C4-2B (cell line): ENCODE results near the gene ZMYND15.

Source experiments
- ZFX ChIP-seq: fragments of 450-650 bp; IDR thresholded peaks from 2 replicates; pipeline ENCODE4 v1.6.1; 2017
- TF ChIP-seq, protein P1 (sequence below): fragments of 450-650 bp; conservative IDR thresholded peaks from 2 replicates; pipeline ENCODE4 v1.5.1; 2017; ENCODE audit warnings: mild to moderate bottlenecking

DNA sequence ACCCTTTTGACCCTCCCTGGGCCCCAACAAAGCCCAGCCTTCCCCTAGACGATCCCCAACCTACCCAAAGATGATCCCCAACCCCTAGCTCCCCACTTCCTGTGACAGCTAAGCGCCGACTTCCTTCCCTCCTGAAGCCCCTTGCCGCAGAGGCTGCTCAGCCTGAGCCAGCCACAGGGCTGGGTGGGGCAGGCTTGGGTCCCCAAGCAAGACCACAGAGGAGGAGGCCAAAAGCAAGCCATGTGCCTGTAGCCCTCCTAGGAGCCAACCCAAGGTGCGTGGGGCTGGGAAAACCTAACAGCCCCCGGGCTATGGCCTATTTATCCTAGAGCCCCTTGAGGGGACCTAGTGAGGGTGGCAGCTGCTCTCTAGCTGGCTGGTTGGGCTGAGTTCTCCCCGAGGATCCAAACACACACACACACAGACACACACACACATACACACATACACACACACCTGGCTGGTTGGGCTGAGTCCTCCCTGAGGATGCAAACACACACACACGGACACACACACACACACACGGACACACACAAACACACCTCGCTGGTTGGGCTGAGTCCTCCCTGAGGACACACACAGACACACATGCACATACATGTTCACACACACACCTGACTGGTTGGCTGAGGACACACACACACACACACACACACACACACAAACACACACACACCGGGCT lies 24.4 kb upstream of the ZMYND15 start:
- no peak for TF ChIP-seq ZFX
- TF ChIP-seq, protein P1, sequence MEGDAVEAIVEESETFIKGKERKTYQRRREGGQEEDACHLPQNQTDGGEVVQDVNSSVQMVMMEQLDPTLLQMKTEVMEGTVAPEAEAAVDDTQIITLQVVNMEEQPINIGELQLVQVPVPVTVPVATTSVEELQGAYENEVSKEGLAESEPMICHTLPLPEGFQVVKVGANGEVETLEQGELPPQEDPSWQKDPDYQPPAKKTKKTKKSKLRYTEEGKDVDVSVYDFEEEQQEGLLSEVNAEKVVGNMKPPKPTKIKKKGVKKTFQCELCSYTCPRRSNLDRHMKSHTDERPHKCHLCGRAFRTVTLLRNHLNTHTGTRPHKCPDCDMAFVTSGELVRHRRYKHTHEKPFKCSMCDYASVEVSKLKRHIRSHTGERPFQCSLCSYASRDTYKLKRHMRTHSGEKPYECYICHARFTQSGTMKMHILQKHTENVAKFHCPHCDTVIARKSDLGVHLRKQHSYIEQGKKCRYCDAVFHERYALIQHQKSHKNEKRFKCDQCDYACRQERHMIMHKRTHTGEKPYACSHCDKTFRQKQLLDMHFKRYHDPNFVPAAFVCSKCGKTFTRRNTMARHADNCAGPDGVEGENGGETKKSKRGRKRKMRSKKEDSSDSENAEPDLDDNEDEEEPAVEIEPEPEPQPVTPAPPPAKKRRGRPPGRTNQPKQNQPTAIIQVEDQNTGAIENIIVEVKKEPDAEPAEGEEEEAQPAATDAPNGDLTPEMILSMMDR = no peak
